H9 (cell line): ENCODE results near the gene DOK5. TPM values are rescaled to one million over a fixed set of nuclear protein-coding genes. Genes with fewer than 3 reads are reported as not detected.

Experiments
- DNase-seq: peaks from one replicate; pipeline ENCODE4 v3.0.0-alpha.2; 2017
- H2AFZ ChIP-seq: one replicate; pipeline ENCODE4 v1.6.1; 2013; ENCODE audit warnings: mild to moderate bottlenecking, low read length, control low read depth, moderate library complexity
- H2AK5ac ChIP-seq: 2 replicates; pipeline ENCODE4 v1.6.1; 2013; ENCODE audit warnings: low read length, control low read depth, mixed read lengths; ENCODE audit not compliant: insufficient read length
- H2BK120ac ChIP-seq: one replicate; pipeline ENCODE4 v1.6.1; 2013; ENCODE audit warnings: low read depth, mild to moderate bottlenecking, low read length, control low read depth, inconsistent platforms; ENCODE audit not compliant: poor library complexity, severe bottlenecking
- H2BK12ac ChIP-seq: 2 replicates; pipeline ENCODE4 v1.6.1; 2013; ENCODE audit warnings: low read length, control low read depth, mixed read lengths, low read depth; ENCODE audit not compliant: insufficient read length
- H2BK15ac ChIP-seq: 2 replicates; pipeline ENCODE4 v1.6.1; 2013; ENCODE audit warnings: low read depth, low read length, control low read depth
- H2BK20ac ChIP-seq: one replicate; pipeline ENCODE4 v1.6.1; 2013; ENCODE audit warnings: low read depth, mild to moderate bottlenecking, low read length, control low read depth, inconsistent platforms; ENCODE audit not compliant: poor library complexity, severe bottlenecking
- H2BK5ac ChIP-seq: 2 replicates; pipeline ENCODE4 v1.6.1; 2013; ENCODE audit warnings: low read length, control low read depth, mixed read lengths; ENCODE audit not compliant: insufficient read length
- H3K14ac ChIP-seq: 2 replicates; pipeline ENCODE4 v1.6.1; 2013; ENCODE audit warnings: low read length, control low read depth; ENCODE audit not compliant: insufficient read depth
- H3K18ac ChIP-seq: 2 replicates; pipeline ENCODE4 v1.6.1; 2013; ENCODE audit warnings: low read depth, mild to moderate bottlenecking, mixed read lengths, low read length, control low read depth; ENCODE audit not compliant: insufficient read length
- H3K23ac ChIP-seq: 2 replicates; pipeline ENCODE4 v1.6.1; 2013; ENCODE audit warnings: low read length, control low read depth, mixed read lengths, low read depth; ENCODE audit not compliant: insufficient read length
- H3K23me2 ChIP-seq: 2 replicates; pipeline ENCODE4 v1.6.1; 2013; ENCODE audit warnings: low read depth, mild to moderate bottlenecking, mixed read lengths, low read length, control low read depth; ENCODE audit not compliant: insufficient read length, poor library complexity, severe bottlenecking
- H3K27ac ChIP-seq: 2 replicates; pipeline ENCODE4 v1.5.1; 2013; ENCODE audit warnings: low read length, control low read depth, mixed read lengths, low read depth; ENCODE audit not compliant: insufficient read length
- H3K27me3 ChIP-seq: 2 replicates; pipeline ENCODE4 v1.6.1; 2013; ENCODE audit warnings: low read length, control low read depth, inconsistent platforms; ENCODE audit not compliant: insufficient read depth
- H3K4ac ChIP-seq: 2 replicates; pipeline ENCODE4 v1.6.1; 2013; ENCODE audit warnings: low read depth, mild to moderate bottlenecking, control low read depth, inconsistent platforms, low read length, moderate library complexity
- H3K4me1 ChIP-seq: 2 replicates; pipeline ENCODE4 v1.6.1; 2013; ENCODE audit warnings: low read length, control low read depth, inconsistent platforms; ENCODE audit not compliant: insufficient read depth
- H3K4me2 ChIP-seq: 2 replicates; pipeline ENCODE4 v1.6.1; 2013; ENCODE audit warnings: low read length, control low read depth, mixed read lengths; ENCODE audit not compliant: insufficient read length, insufficient read depth
- H3K56ac ChIP-seq: 2 replicates; pipeline ENCODE4 v1.6.1; 2013; ENCODE audit warnings: low read depth, mild to moderate bottlenecking, mixed read lengths, low read length, control low read depth; ENCODE audit not compliant: insufficient read length
- H3K79me1 ChIP-seq: 2 replicates; pipeline ENCODE4 v1.6.1; 2013; ENCODE audit warnings: low read depth, mild to moderate bottlenecking, moderate library complexity, low read length, control low read depth, inconsistent platforms; ENCODE audit not compliant: insufficient read depth, poor library complexity, severe bottlenecking
- H3K79me2 ChIP-seq: 2 replicates; pipeline ENCODE4 v1.6.1; 2013; ENCODE audit warnings: low read length, control low read depth, inconsistent platforms; ENCODE audit not compliant: insufficient read depth
- H3K9ac ChIP-seq: 2 replicates; pipeline ENCODE4 v1.6.1; 2013; ENCODE audit warnings: low read length, control low read depth, mixed read lengths; ENCODE audit not compliant: insufficient read length; ENCODE audit errors: extremely low read depth
- H3K9me3 ChIP-seq: one replicate; pipeline ENCODE4 v1.6.1; 2013; ENCODE audit warnings: low read depth, low read length, inconsistent platforms; ENCODE audit not compliant: control insufficient read depth
- H3T11ph ChIP-seq: one replicate; pipeline ENCODE4 v1.6.1; 2013; ENCODE audit warnings: mild to moderate bottlenecking, low read length, control low read depth, inconsistent platforms
- H4K20me1 ChIP-seq: one replicate; pipeline ENCODE4 v1.6.1; 2013; ENCODE audit not compliant: control insufficient read depth, insufficient read length, insufficient read depth
- H4K5ac ChIP-seq: 2 replicates; pipeline ENCODE4 v1.6.1; 2013; ENCODE audit warnings: low read depth, mild to moderate bottlenecking, mixed read lengths, low read length, control low read depth; ENCODE audit not compliant: insufficient read length
- H4K8ac ChIP-seq: replicated peaks from 2 replicates; pipeline ENCODE4 v1.6.1; 2013; ENCODE audit warnings: low read length, control low read depth, mixed read lengths, low read depth; ENCODE audit not compliant: insufficient read length
- H4K91ac ChIP-seq: 2 replicates; pipeline ENCODE4 v1.6.1; 2013; ENCODE audit warnings: low read depth, mild to moderate bottlenecking, moderate library complexity, mixed read lengths, low read length, control low read depth; ENCODE audit not compliant: insufficient read length
- H3K27ac Mint-ChIP-seq, 3 experiments: 2 replicates in 2 of 3; 3 replicates in 1 of 3; pipeline ENCODE4 v1.8.0; 2020 to 2021; ENCODE audit warnings: mixed read lengths in 3 of 3, mild to moderate bottlenecking in 1 of 3, moderate library complexity in 1 of 3
- H3K27me3 Mint-ChIP-seq: 2 replicates; pipeline ENCODE4 v1.8.0; 2021; ENCODE audit warnings: low read depth, mild to moderate bottlenecking, moderate library complexity, mixed read lengths
- H3K36me3 Mint-ChIP-seq, 3 experiments: 2 replicates in 2 of 3; 3 replicates in 1 of 3; pipeline ENCODE4 v1.8.0; 2020 to 2021; ENCODE audit warnings: low read depth in 3 of 3, mixed read lengths in 3 of 3; ENCODE audit not compliant: insufficient read depth in 1 of 3
- H3K4me1 Mint-ChIP-seq, 2 experiments: 2 replicates each; pipeline ENCODE4 v1.8.0; 2020; ENCODE audit warnings: mixed read lengths in 2 of 2
- H3K4me3 Mint-ChIP-seq, 2 experiments: 2 replicates in 1 of 2; 3 replicates in 1 of 2; pipeline ENCODE4 v1.8.0; 2020 to 2021; ENCODE audit warnings: mild to moderate bottlenecking in 2 of 2, mixed read lengths in 2 of 2, moderate library complexity in 1 of 2
- H3K9me3 Mint-ChIP-seq, 2 experiments: 2 replicates in 1 of 2; 3 replicates in 1 of 2; pipeline ENCODE4 v1.8.0; 2020; ENCODE audit warnings: mild to moderate bottlenecking in 2 of 2, mixed read lengths in 2 of 2, moderate library complexity in 1 of 2
- WGBS: extraction: QIAGEN DNeasy Blood & Tissue Kit; methylation state at CpG from one replicate; pipeline ENCODE4 v1.1.7; 2013; ENCODE audit warnings: missing lambda C conversion rate, low lambda C conversion rate, mixed read lengths; ENCODE audit not compliant: insufficient read length; ENCODE audit errors: extremely low coverage; 5-methylcytosine and 5-hydroxymethylcytosine counted together
- total RNA-seq: library from RNA; stranded (reverse); gene quantifications from 2 replicates; pipeline ENCODE4 v1.2.1, GENCODE V29; 2021
- TF ChIP-seq, protein P1 (sequence below): fragments of 200-600 bp; sonication (generic); conservative IDR thresholded peaks from 3 replicates; pipeline ENCODE4 v1.8.0; 2021; ENCODE audit warnings: antibody characterized with exemption, mild to moderate bottlenecking

Gene DOK5
- total RNA-seq, 1 experiment from 2014 or later: 4.5 TPM

DNA sequence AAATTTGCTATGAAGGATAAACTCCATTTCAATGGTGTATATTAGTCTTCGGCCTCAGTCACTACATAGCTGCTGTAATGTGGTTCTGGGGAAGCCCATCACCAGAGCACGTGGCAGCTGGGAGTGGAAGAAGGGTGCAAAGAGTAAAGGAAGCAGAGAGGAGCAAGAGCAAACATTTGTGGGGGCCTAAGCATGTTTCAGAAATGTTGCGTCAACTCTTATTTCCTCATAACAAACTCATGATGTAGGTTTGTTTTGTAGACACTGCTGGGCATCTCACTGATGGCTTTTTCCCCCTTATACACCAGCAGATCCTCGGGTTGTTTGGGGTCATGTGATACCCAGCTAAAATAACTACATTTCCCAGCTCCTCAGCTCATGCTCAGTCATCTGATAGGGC lies 37.3 kb downstream of the DOK5 start:
- H3K4me3 Mint-ChIP-seq: no peak overlapping the region
- no peak overlapping the region for H3T11ph ChIP-seq
- no peak overlapping the region for H3K56ac ChIP-seq
- H3K18ac ChIP-seq: no peak overlapping the region
- H2BK20ac ChIP-seq: no peak overlapping the region
- no peak overlapping the region for H4K91ac ChIP-seq
- peaks cover 9% of the 10 kb centered on the region; the same call in 1 of the 2 replicates for H3K4me1 ChIP-seq
- H2AFZ ChIP-seq: no peak overlapping the region
- H3K9me3 Mint-ChIP-seq: 0 out of 5 replicates have a peak, but pooled peaks cover 0 to 3% of the 10 kb centered on the region in 2 experiments
- no CpG with 5 or more reads among the region's 4 CpGs for whole genome bisulfite sequencing
- H3K79me2 ChIP-seq: no peaks in the 10 kb centered on the region
- no peak overlapping the region for H4K5ac ChIP-seq
- H3K14ac ChIP-seq: no peak overlapping the region
- H2BK12ac ChIP-seq: no peak overlapping the region
- H2BK120ac ChIP-seq: no peak overlapping the region
- no peaks in the 10 kb centered on the region for H3K9me3 ChIP-seq
- H3K4me2 ChIP-seq: no peak overlapping the region
- no peaks in the 10 kb centered on the region for H4K20me1 ChIP-seq
- H3K4me1 Mint-ChIP-seq: peaks cover 25 to 39% of the 10 kb centered on the region in 2 experiments
- H3K9ac ChIP-seq: no peak overlapping the region
- no peak overlapping the region for H3K4ac ChIP-seq
- H2AK5ac ChIP-seq: no peak overlapping the region
- H2BK15ac ChIP-seq: no peak overlapping the region
- no peak overlapping the region for H3K27ac ChIP-seq
- peak overlapping the region in 1 of 3 experiments; percentile 59; a peak in 1 of 7 replicates for H3K27ac Mint-ChIP-seq
- DNase-seq: no peak
- no peak overlapping the region for H2BK5ac ChIP-seq
- no peaks in the 10 kb centered on the region for H3K27me3 Mint-ChIP-seq
- H3K36me3 Mint-ChIP-seq: peaks cover 0 to 4% (median 1%) of the 10 kb centered on the region in 3 experiments; a peak in 4 of 7 replicates
- no peaks in the 10 kb centered on the region for H3K27me3 ChIP-seq
- H4K8ac ChIP-seq: no peak overlapping the region
- no peaks in the 10 kb centered on the region for H3K23me2 ChIP-seq
- no peak overlapping the region for H3K23ac ChIP-seq
- TF ChIP-seq, protein P1, sequence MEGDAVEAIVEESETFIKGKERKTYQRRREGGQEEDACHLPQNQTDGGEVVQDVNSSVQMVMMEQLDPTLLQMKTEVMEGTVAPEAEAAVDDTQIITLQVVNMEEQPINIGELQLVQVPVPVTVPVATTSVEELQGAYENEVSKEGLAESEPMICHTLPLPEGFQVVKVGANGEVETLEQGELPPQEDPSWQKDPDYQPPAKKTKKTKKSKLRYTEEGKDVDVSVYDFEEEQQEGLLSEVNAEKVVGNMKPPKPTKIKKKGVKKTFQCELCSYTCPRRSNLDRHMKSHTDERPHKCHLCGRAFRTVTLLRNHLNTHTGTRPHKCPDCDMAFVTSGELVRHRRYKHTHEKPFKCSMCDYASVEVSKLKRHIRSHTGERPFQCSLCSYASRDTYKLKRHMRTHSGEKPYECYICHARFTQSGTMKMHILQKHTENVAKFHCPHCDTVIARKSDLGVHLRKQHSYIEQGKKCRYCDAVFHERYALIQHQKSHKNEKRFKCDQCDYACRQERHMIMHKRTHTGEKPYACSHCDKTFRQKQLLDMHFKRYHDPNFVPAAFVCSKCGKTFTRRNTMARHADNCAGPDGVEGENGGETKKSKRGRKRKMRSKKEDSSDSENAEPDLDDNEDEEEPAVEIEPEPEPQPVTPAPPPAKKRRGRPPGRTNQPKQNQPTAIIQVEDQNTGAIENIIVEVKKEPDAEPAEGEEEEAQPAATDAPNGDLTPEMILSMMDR: no peak
- no peaks in the 10 kb centered on the region for H3K79me1 ChIP-seq
